Stimulated activated CD8-positive, alpha-beta memory T cell treated with anti-CD3 and anti-CD28 coated beads, Interleukin-12 subunit alpha, Interleukin-12 subunit beta, amount 100 ng/mL, for 4 hours (primary cell): Measurements from ENCODE around the gene ACMSD.
"Not testable (repeated sequence)": the region's sequence is repeated elsewhere in the genome, so short reads cannot be mapped to it uniquely, and the experiment has no call there.

ENCODE experiments used
- DNase-seq: peaks from one replicate; pipeline ENCODE4 v3.0.0-alpha.2; 2020; ENCODE audit warnings: low read depth

Gene ACMSD

DNA sequence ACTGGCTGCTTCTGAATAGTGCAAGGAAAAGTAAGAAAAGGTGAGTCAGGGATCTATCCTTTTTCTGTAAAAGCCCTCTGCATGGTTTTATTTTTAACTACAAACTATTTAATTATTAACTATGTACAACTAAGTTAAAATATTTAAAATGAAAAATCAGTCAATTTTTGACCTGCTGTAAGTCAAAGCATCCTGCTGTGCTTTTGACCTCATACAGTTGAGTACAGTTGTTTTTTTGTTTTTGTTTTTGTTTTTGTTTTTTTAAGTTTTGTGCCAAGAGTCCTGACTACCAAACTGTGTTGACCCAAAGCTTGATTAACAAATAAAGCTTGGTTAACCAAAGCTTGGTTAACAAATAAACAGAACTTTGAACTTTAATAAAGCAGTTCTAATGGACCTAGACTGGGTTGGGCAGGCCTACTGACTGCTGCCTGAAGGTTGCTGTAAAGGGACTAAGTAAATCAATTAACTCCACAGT, at the start of gene ACMSD:
TSS of gene ACMSD (plus strand) at position 474 of the 478 bp plus-strand sequence. CDS start 67 bp downstream, outside the sequence.
- no peak for DNase-seq

DNA sequence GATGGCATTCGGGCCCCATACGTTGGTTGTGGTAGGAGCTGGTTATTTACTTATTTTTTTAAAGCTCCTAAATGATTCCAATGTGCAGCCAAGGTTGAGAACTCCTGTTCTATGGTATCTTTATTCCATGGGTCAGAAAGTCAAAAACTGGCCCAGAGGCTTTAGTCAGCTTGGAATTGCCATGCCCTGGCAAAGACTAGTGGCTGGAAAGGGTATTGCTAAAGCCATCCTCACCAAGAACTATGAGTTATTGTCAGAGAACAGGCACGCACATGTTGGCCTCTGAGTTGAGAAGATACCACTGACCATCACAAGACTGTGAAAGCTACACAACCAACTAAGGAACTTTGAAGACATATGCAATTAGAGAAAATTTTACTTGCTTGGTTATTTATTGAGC, 47.9 kb upstream of the ACMSD start:
- no peak for DNase-seq

DNA sequence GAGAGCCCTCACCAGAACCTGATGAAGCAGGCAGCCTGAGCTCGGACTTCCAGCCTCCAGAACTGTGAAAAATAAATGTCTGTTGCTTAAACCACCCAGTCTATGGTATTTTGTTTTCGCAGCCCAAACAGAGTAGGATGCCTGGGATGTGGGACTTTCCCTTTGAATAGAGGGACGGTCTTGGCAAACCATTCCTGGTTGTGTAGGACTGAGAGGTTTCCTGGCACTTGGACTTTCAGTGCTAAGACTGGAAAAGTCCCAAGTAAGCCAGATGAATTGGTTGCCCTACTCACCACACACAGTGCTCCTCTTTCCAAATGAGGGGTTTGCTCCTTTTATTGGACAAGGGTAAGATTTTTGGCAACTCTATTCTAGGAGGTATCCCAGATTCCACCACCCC, 46.8 kb upstream of the ACMSD start:
- no peak for DNase-seq

DNA sequence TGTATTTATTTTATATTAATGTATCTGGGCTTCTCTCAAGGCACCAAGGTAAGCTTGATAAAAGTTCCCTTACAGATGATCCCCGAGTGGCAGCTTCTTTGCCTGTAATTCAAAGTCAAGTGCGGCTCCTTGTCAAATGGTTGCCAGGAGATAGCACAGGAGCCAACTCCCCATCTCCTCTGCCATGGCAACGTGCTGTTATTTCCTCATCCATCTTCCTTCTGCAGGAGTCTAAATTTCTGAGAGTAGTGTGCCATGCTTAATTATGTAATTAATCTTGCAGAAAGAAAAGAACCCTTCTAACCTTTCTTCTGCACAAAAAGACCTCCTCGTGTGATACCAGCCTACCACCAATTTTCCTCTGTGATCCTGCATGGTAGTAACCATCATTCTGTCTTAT, 46.2 kb upstream of the ACMSD start:
- DNase-seq = no peak

DNA sequence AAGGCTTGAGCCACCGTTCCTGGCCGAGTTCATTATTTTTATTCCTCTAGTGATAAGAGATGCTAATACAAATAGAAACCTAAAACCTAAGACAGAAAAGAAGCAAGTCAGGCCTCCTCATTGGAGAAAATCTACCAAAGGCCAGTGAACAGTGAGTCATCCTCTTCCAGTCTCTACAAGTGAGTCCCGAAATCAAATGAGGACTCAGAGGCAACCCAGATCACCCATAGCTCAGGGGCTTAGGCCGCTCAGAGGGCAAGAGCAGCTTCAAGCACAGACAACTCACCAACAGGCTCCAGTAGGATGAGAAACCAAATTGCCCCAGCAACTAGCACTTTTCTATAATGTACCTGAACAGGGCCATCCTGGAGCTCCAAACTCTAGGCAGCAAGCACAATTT, 42.7 kb upstream of the ACMSD start:
- no peak for DNase-seq

DNA sequence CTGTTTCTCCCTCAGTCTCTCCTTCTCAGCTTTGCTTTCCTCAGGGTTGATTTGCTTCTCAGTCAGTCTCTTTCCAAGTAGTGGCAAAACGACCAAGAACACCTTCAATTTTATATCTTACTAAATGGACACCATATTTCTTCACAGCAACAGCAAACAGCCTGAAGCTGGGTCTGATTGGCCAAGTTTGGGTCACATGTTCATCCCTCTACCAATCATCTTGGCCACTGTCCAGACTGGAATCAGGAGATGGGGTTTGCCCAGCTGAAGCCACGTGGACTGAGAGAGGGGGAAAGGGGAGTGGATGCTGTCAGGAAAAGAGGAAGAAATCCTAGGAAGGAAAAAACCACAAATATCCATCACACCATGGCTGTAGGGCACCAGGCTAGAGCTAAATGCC, 42.0 kb upstream of the ACMSD start:
- DNase-seq = no peak

DNA sequence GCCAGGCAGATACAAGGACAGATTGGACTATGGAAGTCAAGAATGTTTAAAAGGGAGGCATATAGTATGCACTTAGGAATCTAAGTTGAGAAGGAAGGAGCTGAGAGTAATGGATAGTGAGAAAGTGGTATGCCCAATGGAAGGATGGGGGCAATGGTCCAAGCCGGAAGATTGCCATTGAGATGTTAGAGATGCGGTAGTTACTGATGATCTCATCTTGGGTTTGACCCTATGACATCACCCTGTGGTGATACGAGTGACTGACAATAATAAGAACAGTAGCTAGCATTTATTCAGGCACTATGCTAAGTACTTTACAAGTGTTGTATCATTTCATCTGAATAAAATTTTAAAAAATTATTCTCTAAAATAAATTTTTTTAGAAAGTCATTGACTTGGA, 38.5 kb upstream of the ACMSD start:
- DNase-seq = no peak

DNA sequence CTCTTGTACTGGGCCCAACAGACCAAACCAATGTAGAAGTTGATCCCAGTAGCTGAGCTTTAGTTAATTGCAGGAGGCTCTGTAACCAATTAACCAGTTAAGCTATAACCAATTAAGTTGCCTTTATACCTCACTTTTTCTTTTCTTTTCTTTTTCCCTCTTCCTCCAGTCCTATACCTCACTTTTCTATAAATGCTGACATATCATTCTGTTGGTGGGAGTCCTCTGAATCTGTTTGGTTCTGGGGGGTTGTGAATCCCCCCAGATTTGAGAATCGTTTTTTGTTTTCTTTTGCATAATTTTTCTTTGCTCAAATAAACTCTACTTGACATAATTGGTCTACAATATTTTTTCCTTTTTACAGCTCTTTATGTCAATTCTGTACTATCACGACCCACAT, 38.1 kb upstream of the ACMSD start:
- no peak for DNase-seq

DNA sequence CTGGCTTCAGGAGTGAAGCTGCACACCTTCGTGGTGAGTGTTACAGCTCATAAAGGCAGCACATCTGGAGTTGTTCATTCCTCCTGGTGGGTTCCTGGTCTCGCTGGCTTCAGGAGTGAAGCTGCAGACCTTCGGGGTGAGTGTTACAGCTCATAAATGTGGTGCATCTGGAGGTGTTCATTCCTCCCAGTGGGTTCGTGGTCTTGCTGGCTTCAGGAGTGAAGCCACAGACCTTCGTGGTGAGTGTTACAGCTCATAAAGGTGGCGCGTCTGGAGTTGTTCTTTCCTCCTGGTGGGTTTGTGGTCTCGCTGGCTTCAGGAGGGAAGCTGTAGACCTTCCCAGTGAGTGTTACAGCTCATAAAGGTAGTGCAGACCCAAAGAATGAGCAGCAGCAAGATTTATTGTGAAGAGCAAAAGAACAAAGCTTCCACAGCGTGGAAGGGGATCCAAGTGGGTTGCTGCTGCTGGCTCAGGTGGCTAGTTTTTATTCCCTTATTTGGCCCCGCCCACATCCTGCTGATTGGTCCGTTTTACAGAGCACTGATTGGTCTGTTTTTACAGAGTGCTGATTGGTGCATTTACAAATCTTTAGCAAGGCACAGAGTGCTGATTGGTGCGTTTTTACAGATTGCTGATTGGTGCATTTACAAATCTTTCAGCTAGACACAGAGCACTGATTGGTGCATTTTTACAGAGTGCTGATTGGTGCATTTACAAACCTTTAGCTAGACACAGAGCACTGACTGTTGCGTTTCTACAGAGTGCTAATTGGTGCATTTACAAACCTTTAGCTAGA, 34.6 kb upstream of the ACMSD start:
- DNase-seq = not testable (repeated sequence)

DNA sequence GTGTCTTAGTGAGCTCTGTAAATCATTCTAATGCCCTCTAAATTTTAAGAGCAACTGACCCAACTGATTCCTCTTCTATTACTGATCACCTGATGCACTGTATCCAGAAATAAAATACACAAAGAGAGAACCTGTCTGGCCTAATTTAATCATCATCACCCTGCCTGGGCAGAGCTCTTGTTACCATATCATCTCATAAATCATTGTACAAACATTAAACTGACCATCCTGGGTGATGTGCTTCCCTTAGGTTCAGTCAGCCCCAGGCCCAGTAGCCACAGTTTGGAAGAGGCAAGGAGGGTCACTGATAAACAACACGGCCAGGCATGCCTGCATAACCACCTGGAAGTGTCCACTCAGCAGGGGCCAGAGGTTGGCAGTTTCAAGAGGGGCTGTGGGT, 22.7 kb upstream of the ACMSD start:
- no peak for DNase-seq

DNA sequence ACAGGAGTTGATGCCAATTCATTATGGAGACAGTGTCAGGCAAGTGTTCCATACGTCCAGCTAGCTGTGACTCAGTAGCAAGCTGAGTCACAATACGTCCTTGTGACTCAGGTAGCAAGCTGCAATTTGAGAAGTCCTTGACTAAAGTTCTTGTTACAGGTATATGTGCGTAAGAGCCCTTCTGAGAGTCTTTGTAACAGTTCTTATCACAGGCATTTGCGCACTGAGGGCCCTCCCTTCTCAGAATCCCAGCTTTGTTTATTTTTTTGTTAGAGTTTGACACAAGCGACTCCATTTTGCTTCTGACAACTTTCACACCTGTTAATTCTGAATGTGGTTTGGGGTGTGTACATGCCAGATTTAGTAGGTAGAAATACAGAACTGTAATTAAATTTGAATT, 20.1 kb upstream of the ACMSD start:
- DNase-seq = no peak

DNA sequence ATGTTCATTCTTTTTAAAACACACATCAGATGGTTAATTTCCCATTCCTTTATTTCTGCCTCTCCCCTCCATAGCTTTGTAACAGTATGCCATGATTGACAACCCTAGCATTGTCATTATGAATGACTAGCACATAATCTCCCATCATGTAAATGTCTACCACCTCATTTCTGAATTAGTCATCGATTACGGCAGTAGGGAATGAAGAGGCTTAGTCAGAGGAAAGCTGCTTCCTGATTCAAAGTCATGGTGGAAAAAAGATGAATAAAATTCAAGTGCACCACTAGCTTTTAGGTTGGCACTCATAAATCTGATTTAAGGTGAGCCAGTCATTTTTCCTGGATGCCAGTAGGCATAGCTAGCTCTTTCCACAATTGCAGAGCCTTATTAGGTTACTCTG, 19.1 kb upstream of the ACMSD start:
- DNase-seq = no peak

DNA sequence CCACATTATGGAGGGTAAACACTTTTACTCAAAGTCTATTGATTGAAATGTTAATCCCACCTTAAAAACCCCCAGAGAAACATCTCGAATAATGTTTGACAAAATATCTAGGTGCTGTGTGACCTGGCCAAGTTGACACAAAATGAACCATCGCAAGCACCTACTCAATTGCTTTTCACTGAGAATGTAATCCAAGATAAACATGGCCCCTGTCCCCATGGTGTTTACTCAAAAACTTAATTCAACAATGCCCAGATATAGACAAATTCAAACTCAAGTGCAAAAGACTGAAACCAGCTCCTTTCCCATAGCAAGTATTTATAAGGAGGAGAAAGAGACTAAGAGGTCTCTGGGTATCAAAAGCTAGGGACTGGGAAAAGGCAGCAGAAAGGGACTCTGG, 15.0 kb upstream of the ACMSD start:
- DNase-seq = no peak

DNA sequence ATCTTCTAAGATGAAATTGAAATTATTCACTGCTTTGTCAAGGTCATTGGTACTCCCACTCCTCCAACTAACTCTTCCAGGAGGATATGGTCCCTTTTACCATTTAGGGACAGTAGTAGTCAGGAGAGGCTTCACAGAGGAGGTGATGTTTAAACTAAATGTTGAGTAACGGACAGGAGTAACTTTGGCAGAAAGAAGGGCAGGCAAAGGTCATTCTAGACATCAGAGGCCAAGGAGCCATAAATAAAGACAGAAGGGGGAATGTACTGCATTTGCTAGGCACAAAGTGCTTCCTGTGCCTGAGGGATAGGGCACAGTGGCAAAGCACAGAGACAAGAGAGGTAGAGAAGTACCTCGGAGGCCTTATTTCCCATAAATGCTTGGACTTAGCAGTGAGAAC, 14.6 kb upstream of the ACMSD start:
- DNase-seq = no peak

DNA sequence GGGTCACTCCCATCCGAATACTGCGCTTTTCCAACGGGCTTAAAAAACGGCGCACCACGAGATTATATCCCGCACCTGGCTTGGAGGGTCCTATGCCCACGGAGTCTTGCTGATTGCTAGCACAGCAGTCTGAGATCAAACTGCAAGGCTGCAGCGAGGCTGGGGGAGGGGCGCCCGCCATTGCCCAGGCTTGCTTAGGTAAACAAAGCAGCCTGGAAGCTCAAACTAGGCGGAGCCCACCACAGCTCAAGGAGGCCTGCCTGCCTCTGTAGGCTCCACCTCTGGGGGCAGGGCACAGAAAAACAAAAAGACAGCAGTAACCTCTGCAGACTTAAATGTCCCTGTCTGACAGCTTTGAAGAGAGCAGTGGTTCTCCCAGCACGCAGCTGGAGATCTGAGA, 12.7 kb upstream of the ACMSD start:
- not testable (repeated sequence) for DNase-seq

DNA sequence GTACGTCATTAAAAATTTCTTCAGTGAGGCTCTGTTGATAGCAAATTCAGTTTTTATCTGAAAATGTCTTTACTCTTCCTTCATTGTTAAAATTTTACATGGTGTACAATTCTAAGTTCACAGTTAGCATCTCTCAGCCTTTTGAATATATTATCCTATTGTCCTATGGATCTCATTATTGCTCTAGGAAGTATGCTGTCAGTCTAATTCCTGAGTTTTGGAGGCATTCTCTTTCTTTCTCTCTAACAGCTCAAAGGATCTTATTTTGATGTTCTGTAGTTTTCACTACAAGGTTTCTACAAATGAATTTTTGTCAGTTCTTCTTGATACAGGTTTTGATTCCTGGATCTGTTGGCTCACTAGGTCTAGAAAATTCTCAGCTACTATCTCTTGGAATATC, 2.9 kb upstream of the ACMSD start:
- DNase-seq = no peak

DNA sequence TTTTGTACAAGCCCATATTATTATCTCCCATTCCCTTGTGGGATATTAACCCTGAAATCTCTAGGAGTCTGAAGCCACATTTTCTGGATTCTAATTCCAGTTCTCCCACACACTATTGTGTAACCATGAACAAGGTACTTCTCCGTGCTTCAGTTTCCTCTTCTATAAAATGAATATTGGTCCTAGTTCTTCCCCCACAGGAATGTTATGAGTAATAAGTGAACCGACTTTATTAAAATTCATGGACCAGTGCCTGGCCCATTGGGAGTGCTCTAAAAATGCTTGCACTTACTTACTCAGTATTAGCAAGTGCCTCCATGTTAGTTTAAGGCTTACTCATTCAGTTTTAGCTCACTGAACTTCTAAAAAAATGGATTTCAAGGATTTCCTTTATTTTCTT, 1.4 kb upstream of the ACMSD start:
- no peak for DNase-seq

DNA sequence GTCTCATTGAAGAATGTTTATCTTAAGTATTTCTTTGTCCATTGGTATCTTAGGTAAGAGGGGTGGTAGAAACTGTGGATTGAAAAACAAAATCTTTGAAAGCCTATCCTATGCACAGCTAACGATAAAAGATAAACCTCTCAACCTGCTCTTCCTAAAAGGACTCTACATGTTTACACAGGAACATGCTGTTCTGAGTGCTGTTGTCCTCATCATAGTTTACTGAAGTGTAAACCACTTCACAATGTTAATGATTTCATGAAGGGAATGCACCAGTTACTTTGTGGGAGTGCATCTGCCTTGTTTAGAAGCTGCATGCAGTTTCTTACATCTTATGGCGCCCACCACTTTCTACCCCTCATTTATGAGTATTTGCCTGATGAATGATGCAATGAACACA, 1.2 kb downstream of the ACMSD start:
- DNase-seq = no peak

DNA sequence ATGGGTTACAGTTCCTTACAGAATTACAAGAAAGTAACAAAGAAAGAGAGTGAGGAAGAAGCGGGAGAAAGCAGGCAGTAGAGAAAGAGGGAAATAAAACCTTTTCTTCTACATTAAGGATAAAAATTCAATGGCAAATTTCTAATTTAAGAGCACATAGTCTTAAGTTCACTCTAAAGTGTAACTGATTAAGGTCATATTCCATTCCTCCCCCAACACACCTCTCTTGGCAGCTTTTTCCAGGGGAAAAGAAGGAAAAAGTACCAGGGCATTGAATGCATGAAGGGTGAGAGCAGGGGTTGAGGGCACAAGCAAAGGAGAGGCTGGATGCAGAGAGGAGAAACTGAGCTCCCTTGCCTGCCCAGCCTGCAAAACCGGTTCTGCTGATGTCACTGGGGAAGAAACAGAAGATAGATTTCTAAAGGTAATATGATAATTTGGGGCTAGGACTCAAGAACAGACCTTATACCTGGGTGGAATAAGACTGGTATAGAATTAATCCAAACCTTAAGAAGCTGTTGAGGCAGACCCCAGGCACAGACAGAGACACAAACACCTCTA, 4.6 kb downstream of the ACMSD start:
- no peak for DNase-seq

DNA sequence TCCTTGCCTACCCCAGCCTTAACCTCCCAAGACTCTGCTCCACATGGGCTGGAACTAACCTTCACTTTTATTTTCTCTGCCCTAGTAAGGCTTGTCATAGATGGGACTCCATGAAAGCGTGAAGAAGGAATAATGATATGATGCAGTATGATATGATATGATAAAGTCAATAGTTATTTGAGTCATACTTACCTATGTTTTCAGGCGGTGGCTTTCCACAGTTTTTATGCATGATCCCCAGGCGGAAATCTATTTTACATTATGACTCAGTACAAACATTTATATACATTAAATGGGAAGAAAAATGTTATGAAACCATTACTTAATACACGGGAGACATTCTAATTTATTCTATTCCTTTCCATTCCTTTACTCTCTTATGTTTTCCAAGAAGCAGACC, 5.6 kb downstream of the ACMSD start:
- DNase-seq = no peak

DNA sequence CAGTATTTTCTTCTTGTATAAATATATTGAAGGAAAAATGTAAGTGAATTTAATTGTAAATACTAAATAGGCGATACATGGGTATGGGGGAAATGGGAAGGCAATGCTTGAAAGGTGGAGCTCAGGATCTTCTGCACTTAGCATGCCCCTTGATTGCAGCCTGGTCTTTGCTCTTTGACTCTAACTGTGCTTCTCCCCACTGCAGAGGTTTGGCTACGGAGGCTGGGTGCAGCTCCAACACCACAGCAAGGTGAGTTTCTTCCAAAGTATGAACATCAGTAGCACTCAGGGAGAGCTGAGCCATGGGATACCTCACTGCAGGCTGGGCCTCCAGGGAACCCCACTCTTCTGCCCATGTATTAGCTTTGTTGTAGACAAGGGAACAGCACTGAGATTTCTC, 6.6 kb downstream of the ACMSD start:
- no peak for DNase-seq

DNA sequence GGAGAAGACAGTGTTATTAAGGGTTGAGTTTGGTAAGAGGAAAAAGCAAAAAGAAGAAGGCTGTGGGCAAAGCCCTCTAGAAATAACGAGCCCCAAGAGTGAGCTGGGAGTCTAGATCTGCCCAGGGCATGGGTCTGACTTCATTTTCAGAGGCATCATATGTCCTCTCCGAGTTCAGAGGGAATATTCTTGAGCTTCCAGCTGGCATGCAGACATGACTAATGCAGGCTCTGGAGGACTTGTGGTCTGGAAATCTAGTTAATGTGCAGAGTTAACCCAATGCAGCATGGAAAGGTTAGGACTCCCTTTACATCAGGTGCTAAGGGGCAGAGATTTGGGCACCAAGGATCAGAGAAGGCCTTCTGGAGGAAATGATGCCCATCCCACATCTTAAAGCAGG, 7.3 kb downstream of the ACMSD start:
- no peak for DNase-seq

DNA sequence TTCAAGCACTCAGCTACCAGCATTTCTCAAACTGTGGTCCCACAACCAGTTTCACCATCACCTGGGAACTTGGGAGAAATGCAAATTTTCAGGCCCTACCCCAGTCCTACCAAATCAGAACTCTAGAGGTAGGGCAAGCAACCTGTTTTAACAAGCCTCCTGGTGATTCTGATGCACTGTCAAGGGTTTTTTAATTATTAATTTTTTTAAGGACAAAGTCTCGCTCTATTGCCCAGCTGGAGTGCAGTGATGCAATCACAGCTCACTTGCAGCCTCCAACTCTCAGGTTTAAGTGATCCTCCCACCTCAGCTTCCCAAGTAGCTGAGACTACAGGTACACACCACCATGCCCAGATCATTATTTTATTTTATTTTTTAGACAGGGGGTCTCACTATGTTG, 7.8 kb downstream of the ACMSD start:
- no peak for DNase-seq

DNA sequence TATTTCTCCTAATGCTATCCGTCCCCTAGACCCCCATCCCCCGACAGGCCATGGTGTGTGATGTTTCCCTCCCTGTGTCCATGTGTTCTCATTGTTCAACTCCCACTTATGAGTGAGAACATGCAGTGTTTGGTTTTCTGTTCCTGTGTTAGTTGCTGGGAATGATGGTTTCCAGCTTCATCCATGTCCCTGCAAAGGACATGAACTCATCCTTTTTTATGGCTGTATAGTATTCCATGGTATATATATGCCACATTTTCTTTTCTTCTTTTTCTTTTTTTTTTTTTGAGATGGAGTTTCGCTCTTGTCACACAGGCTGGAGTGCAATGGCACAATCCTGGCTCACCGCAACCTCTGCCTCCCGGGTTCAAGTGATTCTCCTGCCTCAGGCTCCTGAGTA, 9.2 kb downstream of the ACMSD start:
- not testable (repeated sequence) for DNase-seq
